H1 (cell line): ENCODE measurements around the gene GRAMD4. TPM values are rescaled to one million over a fixed set of nuclear protein-coding genes. Genes with fewer than 3 reads are reported as not detected.

Experiments
- SUZ12 ChIP-seq: fragments of 200-600 bp; sonication (generic); IDR thresholded peaks from 2 replicates; pipeline ENCODE4 v1.6.1; 2012; ENCODE audit warnings: mild to moderate bottlenecking, inconsistent platforms, low read length, moderate library complexity, mixed read lengths
- polyA plus RNA-seq, 7 experiments: library from polyadenylated mRNA; depleted of rRNA in 3 of 7; stranded (reverse) in 5 of 7; unstranded in 2 of 7; fragments of >200 nt in 5 of 7; fragments of 200-250 nt in 2 of 7; gene quantifications; 1 replicate in 5 of 7; 2 replicates in 1 of 7; 4 replicates in 1 of 7; pipeline versions ENCODE4 v1.2.1 to v1.2.3, GENCODE V29; 2011 to 2013; ENCODE audit warnings: missing spikeins in 2 of 7, mixed read lengths in 2 of 7
- total RNA-seq: library from RNA; stranded (reverse); fragmentation: NEBNext Ultra II Directional; extraction: Animal tissue kit (Norgen Biotek cat#: 25700); gene quantifications from 2 replicates; pipeline ENCODE4 v1.2.1, GENCODE V29; 2021

The GRAMD4 gene
- total and polyA plus RNA-seq, 2 of the 8 experiments (the other 6 are each of a cell fraction or from before 2014, with no cell fraction given): 7.9 to 25.6 TPM

DNA sequence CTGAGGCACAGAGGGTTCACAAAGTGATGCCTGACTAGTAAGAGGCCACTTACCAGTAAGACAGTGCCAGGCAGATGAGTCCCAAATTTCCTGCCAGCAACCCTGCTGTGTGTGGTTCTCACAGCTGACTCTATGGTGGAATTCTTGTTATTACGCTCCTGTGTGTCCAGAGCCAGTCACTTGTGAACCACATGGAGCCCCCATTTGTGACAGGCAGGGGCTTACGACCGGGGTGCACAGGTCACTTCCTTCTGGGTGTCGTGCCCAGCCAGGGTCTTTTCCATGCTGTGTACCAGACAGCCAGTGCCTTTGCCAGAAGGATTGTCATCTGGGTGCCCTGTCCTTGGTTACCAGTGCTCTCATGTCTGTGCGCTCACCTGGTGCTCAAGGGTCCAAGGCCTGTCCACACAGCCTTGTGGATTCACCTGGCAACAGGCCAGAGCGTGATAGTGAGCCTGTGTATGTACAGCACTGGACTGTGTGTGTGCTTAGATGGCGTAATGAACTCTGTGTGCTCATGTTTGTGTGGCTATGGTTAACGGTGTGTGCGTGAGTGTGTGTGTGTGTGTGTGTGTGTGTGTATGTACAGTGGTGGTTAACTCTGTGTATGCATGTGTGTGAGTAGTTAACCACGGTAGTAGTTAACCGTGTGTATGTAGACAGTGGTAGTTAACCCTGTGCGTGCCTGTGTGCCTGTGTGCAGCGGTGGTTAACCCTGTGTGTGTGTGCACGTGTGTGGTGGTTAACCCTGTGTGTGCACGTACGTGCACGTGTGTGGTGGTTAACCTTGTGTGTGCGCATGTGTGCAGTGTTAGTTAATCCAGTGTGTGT, 18.6 kb downstream of the GRAMD4 start (continued):
- TF ChIP-seq SUZ12: no peak
- TF ChIP-seq, all 59 proteins: peak for 0
